ENCODE results near the gene GALNT5.
"Not testable (repeated sequence)": the region's sequence is repeated elsewhere in the genome, so short reads cannot be mapped to it uniquely, and the experiment has no call there.

The GALNT5 gene

DNA sequence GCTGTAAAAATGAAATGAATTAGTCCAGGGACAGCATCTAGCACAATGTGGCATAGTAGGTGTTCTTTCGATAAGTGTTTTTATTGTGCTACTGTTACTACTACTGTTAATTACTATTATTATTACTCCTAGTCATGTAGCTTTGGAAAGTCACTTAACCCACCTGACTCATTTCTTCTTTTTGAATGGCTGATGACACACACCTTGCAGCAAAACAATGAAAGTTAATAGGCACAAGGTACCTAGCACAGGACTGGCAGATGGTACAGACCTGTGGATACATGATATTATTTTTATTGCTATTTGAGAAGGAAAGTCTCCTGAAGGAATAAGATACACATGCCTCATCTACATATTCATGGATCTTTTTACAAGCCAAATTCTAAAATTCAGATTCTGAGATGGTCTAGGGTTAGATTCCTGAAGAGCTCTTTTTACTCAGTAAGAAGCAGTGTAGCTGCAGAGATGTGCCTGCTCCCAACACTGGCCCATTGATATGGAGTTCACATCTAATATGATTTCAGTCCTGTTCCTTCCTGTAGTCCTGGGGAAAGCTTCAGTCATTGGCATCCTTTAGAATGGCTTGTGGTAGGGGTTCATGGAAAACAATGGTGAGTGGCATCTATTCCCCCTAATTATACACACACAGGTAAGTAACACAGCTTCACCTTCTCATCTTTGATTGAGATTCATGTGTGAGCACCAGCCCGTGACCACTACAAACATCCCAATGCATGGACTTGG lies 76.0 kb downstream of the GALNT5 start:
- DNase-seq: no peak

DNA sequence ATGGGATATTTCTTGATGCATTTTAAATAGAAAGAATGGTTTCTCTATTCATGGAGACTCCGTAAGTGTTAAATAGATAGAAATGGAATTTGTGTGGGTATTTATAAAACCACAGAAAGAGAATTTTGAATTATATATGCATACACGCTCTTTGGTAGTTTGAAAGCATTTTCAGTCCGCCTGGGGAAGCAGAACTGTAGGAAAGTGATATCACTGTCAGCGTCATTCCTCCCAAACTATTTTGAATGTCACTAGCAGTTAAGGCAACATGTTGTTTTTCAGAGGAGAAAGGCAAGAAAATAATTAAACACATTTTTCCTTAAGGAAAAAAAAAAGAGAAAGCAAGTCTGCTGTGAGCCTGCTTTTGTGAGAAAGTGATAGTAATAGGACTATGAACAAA lies 76.8 kb downstream of the GALNT5 start:
- no peak for DNase-seq

DNA sequence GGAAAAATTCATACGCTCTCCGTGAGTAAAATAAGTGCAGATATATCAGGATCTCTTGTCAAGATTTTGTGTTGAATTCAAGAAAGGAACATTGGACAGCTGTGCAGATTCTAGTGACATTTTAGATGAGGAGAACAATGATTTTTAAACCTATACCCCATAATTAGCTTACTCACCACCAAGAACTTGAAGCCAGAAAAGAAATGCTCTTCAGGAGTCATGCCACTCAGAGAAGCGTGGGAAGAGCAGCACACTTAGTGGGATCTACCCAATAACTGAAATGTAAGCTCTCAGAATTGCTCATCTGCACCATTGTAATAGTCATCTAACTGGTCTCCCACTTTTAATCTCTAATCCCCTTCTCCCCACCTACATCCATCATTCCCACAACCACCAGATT lies 77.3 kb downstream of the GALNT5 start:
- no peak for DNase-seq

DNA sequence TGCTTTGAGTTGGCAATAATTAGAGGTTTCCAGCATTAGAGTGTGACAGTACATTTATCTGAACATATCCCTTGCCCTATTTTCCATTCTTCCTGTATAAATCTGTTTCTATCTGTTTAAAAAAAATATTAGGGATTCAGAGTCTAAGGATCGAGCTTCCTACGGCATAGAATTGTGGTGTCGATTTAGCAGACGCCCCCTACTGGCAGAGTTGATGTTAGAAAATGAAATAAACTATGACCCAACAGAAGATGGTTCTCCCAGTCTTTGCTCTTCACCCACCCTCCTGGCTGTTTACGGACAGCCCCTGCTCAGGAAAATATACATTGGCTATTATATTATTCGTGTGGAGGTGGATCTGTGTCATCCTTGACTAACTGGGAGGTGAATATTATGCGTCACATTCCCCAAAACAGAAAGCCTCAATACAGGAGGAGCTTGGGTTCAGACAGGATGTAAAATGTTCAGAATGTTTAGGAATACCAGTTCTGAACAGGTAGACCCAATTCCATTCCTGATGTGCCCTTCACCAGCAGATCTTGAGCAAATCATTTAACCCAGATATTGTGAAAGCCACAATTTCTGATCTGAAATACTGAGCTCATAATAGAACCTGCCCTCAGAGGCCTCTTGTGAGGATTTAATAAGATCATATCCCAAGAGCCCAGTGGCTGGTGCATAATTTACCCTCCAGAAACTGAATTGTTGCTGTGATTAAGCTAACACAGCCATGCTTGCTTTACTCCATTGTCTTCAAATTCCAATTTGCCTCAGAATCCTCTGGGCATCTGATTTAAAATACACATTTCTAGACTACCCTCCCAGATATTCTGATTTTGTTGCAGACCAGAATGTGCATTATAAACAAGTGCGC lies 78.9 kb downstream of the GALNT5 start:
- peak; percentile 36 for DNase-seq

DNA sequence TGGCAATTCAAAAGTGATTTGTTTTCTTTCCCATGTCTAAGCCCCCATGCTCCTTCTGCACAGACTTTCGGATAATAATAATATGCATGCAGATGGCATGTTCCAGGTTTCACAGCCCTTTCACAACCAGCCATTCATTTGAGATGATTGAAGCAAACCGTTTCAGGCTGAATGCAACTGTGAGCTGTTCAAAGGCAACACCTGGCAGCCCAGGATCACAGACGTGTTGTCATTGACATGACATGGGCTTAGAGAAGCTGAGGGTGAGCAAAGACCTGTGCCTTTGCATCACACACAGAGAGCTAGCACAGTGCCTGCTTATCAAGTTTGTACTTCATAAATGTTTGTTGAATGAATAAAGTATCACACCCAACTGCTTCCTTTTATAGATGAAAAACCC lies 80.5 kb downstream of the GALNT5 start:
- no peak for DNase-seq

DNA sequence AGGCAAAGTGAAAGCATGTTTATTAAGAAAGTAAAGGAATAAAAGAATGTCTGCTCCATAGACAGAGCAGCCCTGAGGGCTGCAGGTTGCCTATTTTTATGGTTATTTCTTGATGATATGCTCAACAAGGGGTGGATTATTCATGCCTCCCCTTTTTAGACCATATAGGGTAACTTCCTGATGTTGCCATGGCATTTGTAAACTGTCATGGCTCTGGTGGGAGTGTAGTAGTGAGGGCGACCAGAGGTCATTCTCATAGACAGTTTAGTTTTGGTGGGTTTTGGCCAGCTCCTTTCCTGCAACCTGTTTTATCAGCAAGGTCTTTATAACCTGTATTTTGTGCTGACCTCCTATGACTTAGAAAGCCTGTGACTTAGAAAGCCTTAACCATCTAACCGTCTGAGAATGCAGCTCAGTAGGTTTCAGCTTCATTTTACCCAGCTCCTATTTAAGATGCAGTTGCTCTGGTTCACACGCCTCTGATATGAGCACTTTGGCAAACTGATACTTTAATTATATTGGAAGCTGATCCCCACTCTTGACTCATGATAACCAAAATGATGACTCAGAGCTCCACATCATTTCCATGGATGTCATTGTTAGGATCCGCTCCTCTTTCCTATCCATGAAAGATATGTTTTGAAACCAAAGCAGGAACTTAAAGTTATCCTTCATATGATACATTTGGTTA lies 82.6 kb downstream of the GALNT5 start:
- no peak for DNase-seq

DNA sequence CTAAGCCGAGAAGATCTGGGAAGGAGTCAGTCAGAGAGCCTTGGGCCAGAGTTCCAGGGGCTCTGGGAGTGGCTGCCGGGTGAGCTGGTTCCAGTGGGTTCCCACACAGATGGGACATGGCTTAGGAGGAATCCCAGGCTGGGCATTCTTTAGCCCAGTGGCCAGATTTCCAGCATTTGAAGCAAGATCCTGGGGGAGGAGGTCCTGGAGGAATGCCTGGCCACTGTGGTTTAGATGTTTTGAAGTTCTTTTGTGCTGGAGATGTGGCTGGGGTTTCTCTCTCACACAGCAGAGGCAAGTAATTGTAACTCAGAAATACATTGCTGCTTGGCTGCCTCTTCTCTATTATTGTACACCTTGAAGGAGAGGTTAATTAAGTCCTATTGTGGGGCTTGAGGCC lies 83.9 kb downstream of the GALNT5 start:
- not testable (repeated sequence) for DNase-seq

DNA sequence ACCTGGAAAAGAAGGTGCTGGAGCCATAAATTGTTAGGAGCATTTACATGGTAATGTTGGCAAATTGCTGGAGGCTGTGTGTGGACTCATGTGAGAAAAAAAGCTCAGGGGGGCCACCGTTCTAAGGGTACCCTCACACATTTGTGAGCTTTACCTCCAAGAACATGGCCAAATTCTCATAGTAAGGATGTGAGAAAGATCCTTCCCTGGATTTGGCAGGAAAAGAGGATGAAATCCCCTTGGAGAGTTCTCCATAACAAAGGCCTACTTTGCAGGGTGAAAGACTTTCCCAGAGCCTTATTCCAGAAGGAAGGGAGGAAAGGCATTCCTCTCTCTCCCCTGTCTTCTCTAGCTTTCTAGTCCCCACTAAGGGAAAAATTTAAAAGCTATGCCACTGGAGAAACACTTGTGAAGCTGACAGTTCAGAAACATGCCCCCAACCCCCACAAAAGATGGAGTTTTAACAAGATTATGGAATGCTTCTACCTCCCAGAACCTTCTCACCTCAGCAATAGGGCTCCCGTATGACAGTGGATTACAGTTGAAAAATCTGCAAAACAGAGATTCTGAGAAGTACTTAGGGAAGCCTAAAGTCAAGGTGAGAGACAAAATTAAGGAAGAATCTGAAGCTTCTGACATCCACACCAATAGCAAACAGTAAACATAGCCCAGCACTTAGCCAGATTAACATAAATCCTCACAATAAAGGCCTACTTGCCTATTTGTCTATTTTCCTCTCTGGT lies 88.3 kb downstream of the GALNT5 start:
- no peak for DNase-seq

DNA sequence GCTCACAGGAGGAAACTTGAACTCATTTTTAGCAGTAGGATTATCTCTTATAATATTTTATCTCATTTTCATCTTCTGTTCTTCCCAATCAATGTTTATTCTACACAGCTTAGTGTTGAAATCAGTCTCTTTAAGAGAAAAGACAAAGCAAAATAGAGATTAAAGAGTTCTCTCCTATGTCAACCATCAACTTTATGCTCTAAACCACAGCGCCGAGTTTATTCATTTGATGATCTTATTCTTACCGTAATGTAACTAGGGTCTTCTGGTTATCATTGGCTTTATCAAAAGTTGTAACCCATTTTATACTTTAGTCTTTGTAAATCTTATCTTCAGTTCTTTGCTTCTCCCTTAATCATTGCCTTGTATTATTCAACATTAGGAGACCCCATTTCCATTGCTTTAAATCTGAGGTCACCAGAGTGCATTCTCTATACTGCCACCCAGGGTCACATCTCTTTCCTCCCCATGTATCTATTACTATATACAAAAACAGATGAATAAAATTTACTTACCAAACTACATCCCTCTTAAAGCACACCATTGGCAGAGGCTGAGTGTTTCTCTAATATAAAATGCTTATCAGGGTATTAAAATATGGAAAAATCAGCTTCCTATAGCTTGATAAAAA lies 90.9 kb downstream of the GALNT5 start:
- no peak for DNase-seq

DNA sequence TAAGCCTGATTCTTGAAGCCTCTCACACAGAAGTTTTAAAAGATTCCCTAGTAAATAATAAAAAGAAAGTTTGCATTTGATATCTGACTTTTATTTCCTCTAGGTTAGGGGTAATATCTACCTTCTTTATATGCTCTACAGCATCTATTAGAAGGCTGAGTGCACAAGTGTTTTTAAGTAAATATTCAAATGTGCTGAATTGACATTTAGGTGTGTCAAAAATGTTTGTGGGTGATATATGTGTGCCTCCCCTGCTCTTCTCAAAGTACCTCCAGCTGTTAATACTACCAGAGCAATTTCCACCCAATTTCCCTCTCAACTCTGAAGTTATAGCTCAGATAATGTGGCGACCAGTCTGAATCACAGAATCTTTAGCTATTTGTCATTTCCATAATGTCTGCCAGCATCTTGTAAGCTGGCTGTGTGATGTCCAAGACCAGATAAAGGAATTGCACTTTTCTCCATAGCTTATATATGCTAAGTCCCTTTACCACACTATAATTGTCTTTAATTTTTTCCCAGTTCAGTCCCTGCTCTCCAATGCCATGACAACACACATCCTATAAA lies 92.5 kb downstream of the GALNT5 start:
- DNase-seq: no peak

DNA sequence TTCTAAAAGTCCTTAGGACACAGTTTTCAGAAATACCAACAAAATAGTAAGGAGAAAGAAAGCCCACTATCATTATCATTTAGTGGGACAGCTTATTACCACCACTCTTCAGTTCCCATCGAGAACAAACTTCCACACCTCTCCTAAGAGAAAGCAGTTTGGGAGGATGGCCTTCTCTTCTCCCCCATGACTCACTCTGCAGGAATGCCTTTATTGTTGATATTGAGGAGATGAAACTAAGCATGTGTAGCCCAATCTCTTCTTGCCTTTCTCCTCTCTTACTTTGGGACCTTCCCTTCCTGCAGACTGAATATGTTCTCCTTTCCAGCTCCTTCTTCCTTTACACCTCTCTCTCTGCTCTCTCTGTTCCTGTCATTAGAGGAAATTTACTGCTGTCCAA lies 98.1 kb downstream of the GALNT5 start:
- no peak for DNase-seq

DNA sequence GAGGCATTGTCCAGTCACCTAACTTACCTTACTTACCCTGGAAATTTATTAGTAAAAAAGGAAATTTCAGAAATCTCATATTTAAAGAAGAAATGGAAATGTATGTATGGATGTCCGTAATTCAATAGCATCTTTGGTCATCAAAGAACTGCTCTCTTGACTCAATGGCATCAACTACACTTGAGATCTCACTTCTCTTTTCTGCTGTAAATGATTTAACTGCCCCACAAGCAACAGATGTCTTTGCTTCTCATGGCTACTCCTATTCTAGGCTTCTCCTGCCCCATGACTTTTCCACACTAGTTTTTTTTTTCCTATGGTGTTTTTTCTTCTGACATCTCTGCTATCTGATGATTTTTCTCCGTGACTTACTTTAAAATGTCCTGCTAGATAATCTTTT lies 102.1 kb downstream of the GALNT5 start:
- no peak for DNase-seq

DNA sequence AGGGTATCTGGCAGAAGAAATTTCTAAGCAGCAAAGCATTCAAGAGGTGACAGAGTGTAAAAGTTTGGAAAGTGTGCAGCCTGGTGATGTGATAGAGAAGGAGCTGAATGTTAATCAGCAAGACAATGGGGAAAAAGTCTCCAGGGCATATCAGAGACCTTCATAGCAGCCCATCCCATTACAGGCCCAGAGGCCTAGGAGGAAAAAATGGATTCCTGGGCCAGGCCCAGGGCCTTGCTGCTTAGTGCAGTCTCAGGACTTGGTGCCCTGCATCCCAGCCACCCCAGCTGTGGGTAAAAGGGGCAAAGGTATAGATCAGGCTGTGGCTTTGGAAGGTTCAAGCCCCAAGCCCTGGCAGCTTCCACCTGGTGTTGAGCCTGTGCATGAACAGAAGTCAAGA lies 104.0 kb downstream of the GALNT5 start:
- no peak for DNase-seq

DNA sequence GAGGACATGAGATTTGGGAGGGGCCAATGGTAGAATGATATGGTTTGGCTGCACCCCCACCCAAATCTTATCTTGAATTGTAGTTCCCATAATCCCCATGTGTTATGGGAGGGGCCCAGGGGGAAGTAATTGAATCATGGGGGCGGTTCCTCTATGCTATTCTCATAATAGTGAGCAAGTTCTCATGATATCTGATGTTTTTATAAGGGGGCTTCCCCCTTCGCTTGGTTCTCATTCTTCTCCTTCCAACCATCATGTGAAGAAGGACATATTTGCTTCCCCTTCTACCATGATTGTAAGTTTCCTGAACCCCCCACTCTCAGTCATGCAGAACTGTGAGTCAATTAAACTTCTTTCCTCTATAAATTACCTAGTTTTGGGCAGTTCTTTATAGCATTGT lies 105.1 kb downstream of the GALNT5 start:
- DNase-seq: no peak

DNA sequence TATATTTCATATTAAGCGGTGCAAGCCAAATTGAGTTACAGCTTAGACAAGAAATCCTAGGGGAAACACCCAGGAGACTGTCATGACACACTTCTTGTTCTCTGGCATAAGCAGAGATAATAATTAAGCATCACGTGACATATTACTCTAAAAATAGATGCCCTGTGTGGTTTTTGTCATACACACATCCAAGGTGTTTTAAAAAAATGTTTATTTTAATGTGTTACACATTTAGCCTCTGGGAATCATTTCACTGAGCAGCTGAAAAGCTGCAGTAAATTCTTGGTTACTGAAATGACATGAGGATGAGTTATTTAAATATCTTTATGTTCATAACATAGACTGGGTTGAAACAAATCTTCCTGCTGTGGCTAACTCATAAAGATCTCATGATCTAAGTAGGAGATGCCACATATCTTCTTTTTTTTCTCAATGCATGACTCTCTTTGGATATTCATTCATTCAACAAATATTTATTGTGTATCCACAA lies 106.2 kb downstream of the GALNT5 start:
- DNase-seq: no peak
